ENCODE data around the gene SNX8.

Gene SNX8

DNA sequence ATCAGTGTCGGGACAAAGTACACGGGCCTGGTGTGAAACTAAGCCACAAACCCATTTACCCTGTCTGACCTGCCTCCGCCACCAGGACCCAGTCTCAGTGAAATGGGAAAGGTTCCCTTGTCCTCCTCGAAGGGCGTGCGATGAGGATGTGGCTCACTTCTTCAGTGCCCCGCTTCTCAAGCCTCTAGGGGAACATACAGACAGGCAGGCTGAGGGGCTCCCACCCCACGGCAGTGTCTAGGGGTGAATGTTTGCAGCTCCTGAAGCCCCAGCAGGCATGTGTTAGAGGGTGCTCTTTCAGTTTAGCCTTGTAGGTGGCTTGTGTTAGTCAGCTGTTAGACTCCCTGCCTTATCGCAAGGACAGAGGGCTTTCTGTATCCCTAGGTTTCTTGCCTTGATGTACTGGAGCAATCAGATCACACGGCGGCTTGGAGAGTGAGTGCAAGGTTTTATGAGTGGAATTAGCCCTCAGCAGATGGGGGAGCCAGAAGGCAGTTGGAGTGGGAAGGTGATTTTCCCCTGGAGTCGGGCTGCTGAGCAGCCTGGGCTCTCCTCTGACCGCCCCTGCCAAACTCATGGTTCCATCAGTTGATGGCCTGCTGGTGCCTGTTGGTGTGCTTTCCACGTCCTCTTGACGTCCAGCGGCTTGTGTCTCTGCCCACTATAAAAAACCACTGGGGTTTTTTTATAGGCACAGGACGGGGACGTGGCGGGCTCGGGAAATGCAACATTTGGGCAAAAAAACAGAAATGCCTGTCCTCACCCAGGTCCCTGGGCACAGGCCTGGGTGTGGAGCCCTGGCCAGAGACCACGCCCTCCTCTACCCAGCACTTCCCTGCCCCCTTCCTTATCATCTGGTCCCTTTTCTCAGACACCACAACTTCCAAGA lies 71.5 kb downstream of the SNX8 start:
- peak; percentile 16 to 48 for DNase-seq

DNA sequence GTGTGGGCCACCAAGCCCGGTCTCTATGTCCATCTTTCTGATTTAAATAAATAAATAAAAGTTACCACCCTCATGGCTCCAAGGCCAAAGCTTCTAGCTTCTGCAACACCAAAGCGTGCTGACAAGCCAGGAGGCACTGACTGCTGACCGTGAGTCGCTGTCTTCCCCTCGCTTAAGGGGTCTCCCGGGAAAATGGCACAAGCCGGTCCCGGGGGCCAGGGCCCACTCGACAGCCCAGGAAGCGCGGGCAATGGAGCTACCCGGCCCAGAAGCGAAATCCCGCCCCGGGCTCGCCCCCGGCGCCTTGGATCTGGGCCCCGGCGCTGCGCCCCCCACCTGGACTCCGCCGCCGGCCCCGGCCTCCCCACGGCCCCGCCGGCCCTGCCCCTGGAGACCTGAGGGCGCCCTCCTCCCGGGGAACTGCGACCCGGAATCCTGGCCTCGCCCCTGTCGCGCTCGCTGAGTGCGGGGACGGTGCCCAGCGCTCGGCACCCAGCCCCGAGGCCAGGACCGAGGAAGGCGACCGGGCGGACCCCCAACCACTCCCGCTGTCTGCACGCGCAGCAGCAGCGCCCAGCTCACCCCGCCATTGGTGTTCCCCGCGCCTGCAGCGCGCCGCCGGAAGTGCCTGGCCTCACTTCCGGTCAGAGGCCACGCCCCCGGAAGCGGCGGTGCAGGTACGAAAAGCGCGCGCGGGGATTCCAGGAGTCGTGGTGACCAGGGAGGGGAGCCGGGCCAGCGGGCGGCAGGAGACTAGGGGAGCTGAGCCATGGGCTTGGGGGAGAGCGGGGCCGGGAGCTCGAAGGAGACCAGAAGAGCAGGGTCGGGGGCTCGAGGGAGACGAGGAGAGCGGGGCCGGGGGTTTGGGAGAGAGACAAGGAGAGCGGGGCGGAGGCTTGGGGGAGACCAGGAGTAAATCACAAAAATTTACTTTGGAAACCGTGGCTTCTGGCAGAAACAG lies 72.4 kb downstream of the SNX8 start, which contains the start of the genes MRM2 and NUDT1:
MRM2 (minus strand) TSS at position 626 of the 961 bp plus-strand sequence; CDS start at position 590, 36 bp downstream.
NUDT1 (plus strand) TSS at position 647 of the 961 bp plus-strand sequence. CDS start 2,349 bp downstream, outside the sequence.
- peak; percentile 80 to 91 for DNase-seq

DNA sequence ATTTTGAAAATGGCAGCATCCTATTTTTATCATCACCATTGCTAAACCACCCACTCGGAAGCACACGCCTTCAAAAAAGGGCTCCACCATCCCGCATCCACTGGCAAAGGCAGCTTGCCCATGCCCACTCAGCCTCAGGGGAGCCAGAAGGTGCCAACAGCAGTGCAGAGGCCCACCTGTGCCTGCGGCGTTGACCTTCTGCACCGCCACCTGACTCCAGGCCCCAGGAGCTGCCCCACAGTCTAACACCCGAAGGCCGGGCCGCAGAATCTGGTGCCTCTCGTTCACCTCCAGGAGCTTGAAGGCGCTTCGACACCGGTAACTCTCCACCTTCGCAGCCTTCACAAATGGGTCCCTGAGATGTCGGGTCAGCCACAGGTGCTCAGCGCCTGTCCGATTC lies 75.0 kb downstream of the SNX8 start:
- no peak for DNase-seq

DNA sequence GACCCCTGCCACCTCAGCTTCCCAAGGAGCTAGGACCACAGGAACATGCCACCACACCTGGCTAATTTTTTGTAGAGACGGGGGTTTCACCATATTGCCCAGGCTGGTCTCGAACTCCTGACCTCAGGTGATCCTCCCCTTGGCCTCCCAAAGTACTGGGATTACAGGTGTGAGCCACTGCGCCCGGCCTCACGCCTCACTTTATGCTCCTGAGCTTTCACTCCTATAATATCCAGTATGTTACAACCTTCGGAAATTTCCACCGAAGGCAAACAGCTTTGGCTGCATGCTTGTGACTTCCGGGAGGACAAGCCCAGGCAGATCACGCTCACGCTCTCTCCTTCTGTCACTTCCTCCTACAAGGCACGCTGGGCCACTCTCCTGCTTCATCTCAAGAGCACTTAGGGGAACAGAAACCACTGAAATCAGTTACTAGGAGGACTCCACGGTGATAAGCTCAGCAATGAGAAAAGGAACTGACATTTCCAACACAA lies 77.1 kb downstream of the SNX8 start:
- no peak for DNase-seq

DNA sequence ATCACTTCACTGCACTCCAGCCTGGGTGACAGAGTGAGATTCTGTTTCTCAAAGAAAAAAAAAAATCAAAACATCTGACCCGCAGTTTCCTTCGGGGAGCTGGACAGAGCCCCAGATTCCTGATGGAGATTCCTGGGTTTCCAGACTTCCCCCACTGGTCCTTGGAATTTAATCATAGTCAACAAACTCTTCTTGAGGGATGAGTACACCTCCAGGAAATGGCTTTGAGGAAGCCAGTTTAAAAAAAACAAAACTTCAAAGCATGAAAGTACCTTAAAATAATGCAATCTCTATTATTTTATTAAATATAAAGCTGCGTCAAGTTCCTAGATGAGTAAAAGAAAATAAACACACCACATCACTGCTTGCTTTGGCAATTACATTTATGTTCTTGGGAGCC lies 80.3 kb downstream of the SNX8 start:
- no peak for DNase-seq

DNA sequence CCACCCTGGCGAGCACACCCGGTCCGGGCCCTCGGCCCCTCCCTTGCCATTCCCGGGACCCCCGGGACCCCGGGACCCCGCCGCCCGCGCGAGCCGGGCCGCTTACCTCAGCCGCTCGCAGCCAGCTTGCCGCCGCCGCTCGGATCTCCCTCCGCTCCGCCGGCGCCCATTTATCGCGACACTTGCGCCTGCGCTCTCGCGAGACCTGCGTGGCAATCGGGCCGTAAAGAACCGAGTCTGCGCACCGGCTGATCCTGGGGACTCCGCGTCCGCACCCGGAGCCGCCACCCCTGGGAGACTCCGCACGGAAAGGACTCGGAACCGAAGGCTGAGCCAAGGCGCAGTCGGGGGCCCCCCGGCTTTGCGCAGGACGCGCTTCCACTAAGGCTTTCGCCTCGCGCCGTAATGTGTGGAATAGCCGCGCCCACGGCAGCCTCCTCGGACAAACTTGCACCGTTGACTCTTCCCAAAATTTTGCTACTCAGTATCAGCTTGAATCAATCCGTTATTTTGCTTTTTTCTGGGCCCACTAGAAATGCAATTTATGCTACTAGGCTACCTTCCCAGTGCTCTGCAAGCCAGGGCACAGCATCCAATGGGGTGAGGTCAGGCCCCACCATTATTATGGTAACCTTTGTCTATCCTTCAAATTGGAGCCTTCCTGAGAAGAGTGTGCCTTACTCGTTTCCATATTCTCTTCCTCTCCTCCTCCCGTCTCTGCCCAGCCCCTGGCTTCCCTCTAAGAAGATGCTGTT lies 81.3 kb downstream of the SNX8 start, which contains the start of gene MAD1L1:
MAD1L1 (minus strand) TSS at position 180 of the 755 bp plus-strand sequence. CDS start 2,812 bp downstream, outside the sequence.
- DNase-seq = peak; percentile 96 to 97

DNA sequence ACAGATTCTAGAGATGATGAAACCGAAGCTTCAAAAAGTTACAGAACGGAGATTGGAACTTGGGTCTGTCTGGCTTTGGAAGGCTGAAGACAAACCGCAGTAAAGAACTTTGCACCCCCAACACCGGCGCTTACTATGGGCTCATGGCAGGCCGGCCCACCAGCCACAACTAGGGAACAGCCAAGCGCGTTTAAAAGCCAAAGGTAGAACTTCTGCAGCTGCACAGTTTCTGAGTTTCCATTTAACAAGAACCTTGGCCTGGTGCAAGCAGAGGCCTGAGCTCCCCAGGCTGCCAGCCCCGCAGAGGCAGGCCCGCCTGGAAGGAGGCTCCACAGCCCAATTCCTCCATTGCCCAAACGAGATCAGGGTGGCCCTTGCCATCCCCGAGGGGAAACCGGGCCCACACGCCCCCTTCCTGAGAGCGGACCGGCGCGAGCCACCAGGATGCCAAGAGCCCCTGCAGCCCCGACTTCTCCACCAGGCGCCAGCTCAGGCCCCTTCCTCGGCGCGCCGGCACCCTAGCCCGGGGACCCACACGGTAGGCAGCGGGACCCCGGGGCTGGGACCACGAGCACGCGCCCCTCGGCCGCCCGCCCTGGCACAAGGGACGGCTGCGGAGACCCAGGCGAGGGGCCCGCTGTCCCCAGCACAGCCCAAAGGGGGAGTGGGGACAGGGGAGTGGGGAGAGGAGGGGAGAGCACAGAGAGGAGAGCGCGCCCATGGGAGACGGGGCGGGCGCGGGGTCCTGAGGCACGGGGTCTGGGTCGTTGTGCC lies 82.1 kb downstream of the SNX8 start:
- DNase-seq = no peak

DNA sequence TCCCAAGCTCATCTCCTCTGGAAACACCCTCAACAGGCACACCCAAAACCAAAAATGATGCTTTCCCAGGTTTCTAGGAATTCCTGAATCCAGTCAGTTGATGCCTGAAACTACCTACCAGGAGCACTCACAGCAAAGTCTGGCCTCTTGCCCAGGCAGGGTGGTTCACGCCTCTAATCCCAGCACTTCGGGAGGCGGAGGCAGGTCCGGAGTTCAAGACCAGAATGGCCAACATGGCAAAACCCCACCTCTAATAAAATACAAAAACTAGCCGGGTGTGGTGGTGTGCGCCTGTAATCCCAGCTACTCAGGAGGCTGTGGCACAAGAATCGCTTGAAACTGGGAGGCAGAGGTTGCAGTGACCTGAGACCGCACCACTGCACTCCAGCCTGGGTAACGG lies 83.4 kb downstream of the SNX8 start:
- DNase-seq = no peak

DNA sequence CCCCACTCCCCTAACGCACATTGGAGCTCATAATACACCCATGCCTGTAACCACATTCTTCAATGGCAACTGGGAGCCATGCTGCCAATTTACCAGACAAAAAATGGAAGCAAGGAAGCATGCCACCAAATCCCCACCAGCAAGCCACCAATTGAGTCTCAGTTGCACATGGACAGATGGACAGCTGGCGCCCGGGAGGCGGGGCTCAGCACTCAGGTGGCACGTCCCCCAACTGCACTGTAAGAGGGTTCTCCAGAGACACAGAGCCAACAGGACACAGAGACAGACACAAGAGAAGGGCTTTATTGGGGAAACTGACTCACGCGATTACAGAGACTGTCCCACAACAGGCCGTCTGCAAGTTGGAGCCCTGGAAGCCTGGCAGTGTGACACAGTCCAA lies 84.0 kb downstream of the SNX8 start:
- no peak for DNase-seq

DNA sequence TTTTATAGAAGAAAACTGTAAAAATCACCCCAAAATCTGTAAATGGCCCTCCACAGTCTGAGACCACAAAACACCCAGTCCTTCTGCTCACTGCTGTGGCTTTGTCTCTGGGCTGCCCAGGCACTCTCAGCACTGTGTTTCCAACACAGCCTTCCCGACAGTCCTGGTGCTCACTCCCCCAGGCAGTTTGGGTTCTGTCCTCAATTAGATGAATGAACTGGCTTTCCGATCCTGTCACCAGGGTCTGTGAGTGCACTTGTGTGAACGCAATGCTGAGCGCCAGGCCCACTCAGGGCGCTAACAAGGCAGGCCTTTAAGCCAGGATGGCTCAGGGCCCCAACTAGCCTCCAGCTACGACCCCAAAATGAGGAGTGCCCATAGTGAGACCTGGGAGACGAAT lies 84.8 kb downstream of the SNX8 start:
- DNase-seq = no peak

DNA sequence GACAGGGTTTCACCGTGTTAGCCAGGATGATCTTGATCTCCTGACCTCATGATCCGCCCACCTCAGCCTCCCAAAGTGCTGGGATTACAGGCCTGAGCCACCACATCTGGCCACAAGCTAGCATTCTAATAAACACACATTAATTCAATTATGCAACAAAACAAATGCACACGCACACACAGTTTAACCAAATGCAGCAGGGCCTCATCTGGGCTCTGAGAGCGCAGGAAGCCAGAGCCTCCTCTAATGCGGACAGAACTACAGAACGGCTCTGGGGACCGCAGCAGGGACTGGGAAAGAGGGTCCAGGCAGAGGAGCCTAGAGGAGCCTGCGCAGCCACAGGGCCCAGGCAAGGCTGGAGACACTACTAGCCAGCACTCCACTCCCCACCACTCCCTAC lies 85.3 kb downstream of the SNX8 start:
- DNase-seq = no peak

DNA sequence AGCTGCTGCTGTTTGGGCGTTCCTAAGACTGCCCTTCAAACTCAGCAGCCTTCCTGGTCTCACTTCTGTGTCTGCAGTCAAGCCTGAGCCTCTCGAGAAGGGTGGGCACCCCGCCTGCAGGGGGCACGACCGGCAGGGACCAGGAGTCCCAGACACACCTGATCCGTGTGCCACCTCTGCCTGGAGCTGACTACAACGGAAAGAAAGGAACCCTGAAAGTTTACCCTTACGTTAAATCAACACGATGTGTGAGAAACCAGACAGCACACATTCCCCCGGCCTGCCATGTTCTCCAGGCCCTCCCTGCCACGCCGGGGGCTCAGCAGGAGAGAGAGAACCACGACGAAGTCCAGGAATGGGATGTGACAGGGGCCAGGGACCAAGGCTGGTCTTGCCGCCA lies 86.5 kb downstream of the SNX8 start:
- DNase-seq = no peak

DNA sequence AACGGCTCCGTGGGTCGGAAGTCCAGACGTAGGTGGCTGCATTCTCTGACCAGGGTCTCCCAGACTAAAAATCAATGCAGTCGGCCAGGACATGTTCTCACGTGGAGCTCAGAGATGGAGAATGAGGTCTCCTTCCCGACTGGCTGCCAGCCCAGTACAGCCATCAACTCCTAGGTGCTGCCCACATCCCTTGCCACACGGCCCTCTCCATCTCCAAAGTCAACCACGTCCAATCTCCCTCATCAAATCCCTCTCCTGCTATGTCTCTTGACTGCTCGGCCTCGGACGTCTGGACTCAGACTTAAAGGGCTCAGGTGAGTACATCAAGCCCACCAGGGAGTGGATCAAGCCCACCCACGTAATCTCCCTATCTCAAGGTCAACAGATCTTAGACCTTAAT lies 88.4 kb downstream of the SNX8 start:
- no peak for DNase-seq

DNA sequence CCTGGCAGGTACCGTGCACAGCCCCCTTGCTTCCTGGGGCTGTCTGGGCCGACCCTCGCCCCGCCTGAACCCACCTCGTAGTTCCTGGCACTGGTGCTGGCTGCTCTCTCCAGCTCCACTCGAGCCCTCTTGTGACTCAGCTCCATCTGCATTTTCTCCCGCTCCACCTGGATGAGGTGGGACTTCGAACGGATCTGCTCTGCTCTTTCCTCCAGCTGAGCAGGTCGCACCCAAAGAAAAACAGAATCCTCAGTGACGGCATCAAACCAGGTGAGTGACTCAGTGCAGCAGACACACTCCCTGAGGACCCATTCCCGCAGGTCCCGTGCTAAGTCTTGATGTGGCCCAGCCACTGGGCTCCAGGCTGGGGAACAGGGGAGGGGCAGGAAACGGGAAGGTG lies 88.9 kb downstream of the SNX8 start:
- no peak for DNase-seq

DNA sequence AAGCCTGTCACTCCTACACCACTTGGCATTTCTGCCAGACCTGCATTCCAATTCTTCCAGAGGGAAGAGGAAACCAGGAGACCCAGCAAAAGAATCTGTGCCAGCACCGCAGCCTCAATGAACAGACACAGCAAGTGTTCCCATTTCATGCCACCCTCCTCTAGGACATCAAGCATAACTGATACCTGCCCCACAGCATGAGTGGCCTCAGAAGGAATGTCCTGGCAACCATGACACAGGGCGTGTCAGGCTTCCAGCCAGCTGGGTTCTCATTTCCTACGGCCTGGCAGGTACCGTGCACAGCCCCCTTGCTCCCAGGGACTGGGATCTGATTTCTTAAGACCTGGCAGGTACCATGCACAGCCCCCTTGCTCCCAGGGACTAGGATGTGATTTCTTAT lies 89.3 kb downstream of the SNX8 start:
- DNase-seq = no peak

DNA sequence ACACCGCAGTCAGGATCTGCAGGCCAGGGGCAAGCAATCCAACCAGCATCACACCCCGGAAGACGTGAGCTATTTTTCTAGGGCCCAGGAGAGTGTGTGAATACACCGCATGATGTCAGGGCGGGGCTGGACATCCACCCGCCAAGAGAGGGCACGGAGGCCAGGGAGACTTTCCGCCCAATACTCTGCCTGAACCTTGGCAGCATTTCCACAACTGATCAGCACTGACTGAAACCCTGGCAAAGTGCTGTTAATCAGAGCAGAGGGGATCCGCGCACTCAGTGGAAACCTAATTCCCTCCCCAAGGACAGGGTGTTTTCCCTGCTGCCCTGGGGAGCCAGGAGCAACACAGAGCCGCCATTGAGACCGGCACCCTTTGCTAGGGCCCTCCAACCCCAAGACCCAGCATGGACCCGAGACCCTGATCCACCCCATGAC lies 89.7 kb downstream of the SNX8 start:
- DNase-seq = no peak

DNA sequence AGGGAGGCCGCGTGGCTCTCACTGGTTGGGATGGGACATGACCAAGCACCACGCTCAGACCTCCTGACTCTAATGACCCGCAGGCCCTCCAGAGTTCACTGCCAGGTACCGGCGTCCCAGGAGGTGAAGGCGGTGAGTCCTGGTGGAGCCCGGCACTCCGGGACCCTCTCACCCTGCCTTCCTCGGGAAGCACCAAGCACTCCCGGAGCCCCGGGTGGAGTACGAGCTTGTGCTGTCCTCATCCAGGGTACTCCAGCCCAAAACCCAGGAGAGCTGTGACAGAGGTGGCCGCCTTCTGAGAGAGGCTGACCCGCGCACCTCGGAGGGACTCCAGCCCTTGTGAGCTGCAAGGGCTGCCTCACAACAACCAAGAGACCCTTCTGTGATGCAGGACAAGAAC lies 90.9 kb downstream of the SNX8 start:
- DNase-seq = no peak

DNA sequence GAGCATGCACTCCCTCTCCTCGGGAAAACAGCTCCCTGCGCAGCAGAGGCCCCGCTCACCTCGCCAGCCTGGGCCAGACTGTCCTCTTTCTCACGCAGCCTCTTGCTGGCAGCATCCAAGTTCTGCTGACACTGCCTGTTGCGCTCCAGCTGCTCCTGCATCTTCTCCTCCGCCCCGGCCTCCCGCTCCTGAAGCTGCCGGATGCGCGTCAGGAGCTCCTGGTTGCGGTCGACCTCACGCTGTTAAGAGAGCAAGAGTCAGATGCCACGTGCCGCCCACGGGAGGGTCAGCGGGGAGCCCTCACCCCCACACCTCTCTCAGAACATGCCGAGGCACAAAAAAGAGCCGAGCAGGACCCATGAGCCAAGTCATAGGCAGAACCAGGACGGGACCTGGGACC lies 91.7 kb downstream of the SNX8 start:
- no peak for DNase-seq

DNA sequence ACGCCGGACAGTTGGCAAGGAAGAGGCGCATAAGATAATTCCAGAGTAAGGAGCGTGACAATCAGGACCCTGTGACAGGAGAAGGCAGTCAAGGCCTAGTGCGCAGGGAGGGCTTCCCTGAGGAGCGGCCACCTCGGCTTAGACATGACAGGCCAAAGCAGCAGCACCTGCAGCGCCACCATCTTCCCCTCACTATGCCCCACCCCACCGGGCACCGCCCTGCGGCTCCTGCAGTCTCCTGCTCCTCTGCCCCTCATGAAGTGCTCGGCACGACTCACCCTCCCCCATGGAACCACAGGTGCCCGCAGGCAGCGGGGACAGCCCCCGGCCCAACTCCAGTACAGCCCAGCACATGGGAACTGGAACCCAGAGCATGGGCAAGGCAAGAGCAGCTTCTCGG lies 93.3 kb downstream of the SNX8 start:
- DNase-seq = no peak

DNA sequence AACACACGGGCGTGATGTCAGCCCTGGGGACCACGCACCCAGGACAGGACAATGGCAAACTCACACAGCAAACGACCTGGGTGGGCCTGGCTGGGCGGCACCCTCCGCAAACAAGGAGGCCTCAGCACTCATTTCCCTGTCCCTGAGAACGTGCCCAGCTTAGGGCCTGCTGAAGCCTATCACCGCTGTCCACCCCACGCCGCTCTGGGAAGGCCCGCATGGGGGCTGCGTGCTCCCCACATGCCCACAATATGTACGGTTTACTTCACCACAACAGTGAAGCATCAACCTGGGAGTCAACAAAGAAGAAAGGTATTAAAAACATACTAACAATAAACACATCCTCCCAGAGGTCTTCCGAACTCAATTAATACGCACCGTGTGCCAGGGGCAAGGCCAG lies 93.7 kb downstream of the SNX8 start:
- no peak for DNase-seq

DNA sequence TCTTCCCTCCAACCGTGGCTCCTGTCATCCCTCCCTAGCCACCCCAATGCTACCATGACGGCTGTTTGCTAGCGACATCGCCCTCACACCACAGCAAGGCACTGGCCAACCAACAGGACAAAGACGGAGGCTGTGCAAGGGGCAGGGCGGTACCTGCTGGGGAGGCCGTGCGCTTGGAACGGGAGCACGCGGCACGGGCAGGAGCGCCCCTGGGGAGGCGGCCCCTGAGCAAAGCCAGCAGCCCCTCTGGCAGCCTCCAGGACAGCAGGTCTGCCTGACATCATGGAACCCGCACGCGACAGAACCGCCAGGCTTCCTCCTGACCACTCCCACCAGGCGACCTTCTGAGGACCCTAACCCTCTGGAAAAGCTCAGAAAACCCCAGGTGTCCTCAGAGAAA lies 94.2 kb downstream of the SNX8 start:
- no peak for DNase-seq

DNA sequence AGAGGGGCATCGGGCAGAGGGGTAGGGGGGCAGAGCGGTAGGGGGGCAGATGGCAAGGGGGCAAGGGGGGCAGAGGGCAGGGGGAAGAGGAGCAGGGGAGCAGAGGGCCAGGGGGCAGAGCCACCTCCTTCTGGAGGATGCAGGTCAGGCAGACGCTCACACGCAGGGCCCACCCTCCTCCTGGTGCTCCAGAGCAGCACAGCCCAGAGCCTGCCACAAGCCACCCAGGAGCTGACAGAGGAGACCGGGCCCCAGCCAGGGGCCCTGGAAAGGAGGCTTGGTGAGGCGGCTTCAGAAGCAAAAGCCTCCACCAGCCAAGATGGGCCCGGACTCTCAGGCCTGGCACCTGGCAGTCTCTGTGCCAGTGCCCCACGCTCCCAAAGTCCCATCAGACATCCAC lies 94.6 kb downstream of the SNX8 start:
- DNase-seq = no peak
